ENCODE results near the gene RFC1.

GRCh38 chr4:39274503-39274902, 91.7 kb downstream of the RFC1 start:
- no peak for TF ChIP-seq CTCF (conservative IDR thresholded peaks at IDR 0.05 in 1 of 2, IDR thresholded peaks at IDR 0.05 in 1 of 2; ENCODE audit: low read depth in 1 of 2, low read length in 2 of 2)
- no peak for TF ChIP-seq EZH2 (IDR thresholded peaks at IDR 0.05; ENCODE audit: low read length, missing control alignments)

All from fibroblast of lung (primary cell).